Hepatocyte (in vitro differentiated cells): ENCODE results near the gene DKK3. TPM values are rescaled to one million over a fixed set of nuclear protein-coding genes. Genes with fewer than 3 reads are reported as not detected.

Experiments
- DNase-seq: peaks from one replicate; pipeline ENCODE4 v3.0.0-alpha.2; 2016; ENCODE audit warnings: low spot score
- H2AFZ ChIP-seq: fragments of 200-600 bp; sonication (generic); 2 replicates; pipeline ENCODE4 v1.6.0; 2016; ENCODE audit warnings: antibody characterized with exemption, mild to moderate bottlenecking
- H3K27ac ChIP-seq: fragments of 200-600 bp; sonication (generic); 2 replicates; pipeline ENCODE4 v1.5.1; 2016; ENCODE audit warnings: mild to moderate bottlenecking
- H3K27me3 ChIP-seq: fragments of 200-600 bp; sonication (generic); 2 replicates; pipeline ENCODE4 v1.6.1; 2016
- H3K36me3 ChIP-seq: fragments of 200-600 bp; sonication (generic); replicated peaks from 2 replicates; pipeline ENCODE4 v1.5.1; 2016; ENCODE audit warnings: low read depth; ENCODE audit not compliant: insufficient read depth
- H3K4me1 ChIP-seq: fragments of 200-600 bp; sonication (generic); 2 replicates; pipeline ENCODE4 v1.5.1; 2016; ENCODE audit warnings: mild to moderate bottlenecking, moderate library complexity; ENCODE audit not compliant: insufficient read depth
- H3K4me2 ChIP-seq: fragments of 200-600 bp; sonication (generic); 2 replicates; pipeline ENCODE4 v1.6.0; 2016
- H3K4me3 ChIP-seq: fragments of 200-600 bp; sonication (generic); 2 replicates; pipeline ENCODE4 v1.5.1; 2016; ENCODE audit warnings: mild to moderate bottlenecking
- H3K79me2 ChIP-seq: fragments of 200-600 bp; sonication (generic); 2 replicates; pipeline ENCODE4 v1.6.0; 2017; ENCODE audit warnings: mild to moderate bottlenecking
- H3K9me2 ChIP-seq: fragments of 200-600 bp; sonication (generic); replicated peaks from 2 replicates; pipeline ENCODE4 v1.6.0; 2017; ENCODE audit warnings: mild to moderate bottlenecking; ENCODE audit not compliant: insufficient read depth
- H3K9me3 ChIP-seq: fragments of 200-600 bp; sonication (generic); 2 replicates; pipeline ENCODE4 v1.5.1; 2016; ENCODE audit warnings: low read depth, mild to moderate bottlenecking
- H4K20me1 ChIP-seq: fragments of 200-600 bp; sonication (generic); 2 replicates; pipeline ENCODE4 v1.6.0; 2016; ENCODE audit warnings: mild to moderate bottlenecking; ENCODE audit not compliant: insufficient read depth, poor library complexity, severe bottlenecking
- EZH2 ChIP-seq: fragments of 200-600 bp; sonication (generic); IDR thresholded peaks from 2 replicates; pipeline ENCODE4 v1.6.1; 2016; ENCODE audit warnings: antibody characterized with exemption, mild to moderate bottlenecking, borderline replicate concordance
- EZH2phosphoT487 ChIP-seq: fragments of 200-600 bp; sonication (generic); IDR thresholded peaks from one replicate; pipeline ENCODE4 v1.6.1; 2018; ENCODE audit warnings: antibody characterized with exemption, mild to moderate bottlenecking, low read depth, moderate library complexity; ENCODE audit not compliant: unreplicated experiment, severe bottlenecking
- WGBS: methylation state at CpG from one replicate; pipeline ENCODE4 v1.1.6; 2016; ENCODE audit warnings: low lambda C conversion rate; ENCODE audit errors: missing lambda C conversion rate; 5-methylcytosine and 5-hydroxymethylcytosine counted together
- polyA plus RNA-seq: library from polyadenylated mRNA; unstranded; fragments of >200 nt; fragmentation: Nextera tagmentation; extraction: Ambion mirVana; gene quantifications from 2 replicates; pipeline ENCODE4 v1.2.1, GENCODE V29; 2016
- total RNA-seq: library from RNA; depleted of rRNA; stranded (reverse); fragments of >200 nt; gene quantifications from 2 replicates; pipeline ENCODE4 v1.2.3, GENCODE V29; 2014
- TF ChIP-seq, protein P1 (sequence below): fragments of 200-600 bp; sonication (generic); IDR thresholded peaks from 2 replicates; pipeline ENCODE4 v1.5.1; 2016; ENCODE audit warnings: antibody characterized with exemption, mild to moderate bottlenecking; ENCODE audit not compliant: poor library complexity

Gene DKK3
- total and polyA plus RNA-seq, 2 experiments from 2014 or later = 64.3 to 71.3 TPM

DNA sequence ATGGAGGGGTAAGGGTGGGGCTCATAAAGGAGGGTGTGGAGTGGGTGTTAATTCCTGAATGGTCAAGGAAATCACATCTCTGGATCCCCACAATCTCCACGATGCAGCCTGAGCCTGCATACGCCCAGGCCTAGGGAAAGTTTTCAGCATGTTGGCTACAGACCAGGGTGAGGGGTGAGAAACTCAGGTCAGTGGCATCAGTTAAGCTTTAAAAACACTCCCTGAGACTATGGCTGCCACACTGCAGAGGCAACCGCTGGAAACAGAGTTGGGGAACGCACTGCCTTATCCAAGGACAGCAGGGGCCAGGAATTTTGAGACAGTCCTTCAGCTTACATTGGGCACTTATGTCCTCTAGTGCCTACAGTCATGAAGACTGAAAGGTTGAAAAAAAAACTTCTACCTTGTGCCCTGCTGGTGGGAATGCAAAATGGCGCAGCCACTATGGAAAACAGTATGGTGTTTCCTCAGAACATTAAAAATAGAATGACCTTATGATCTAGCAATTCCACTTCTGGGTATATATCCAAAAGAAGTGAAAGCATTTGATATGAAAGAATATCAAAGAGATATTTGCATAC lies 19.7 kb downstream of the DKK3 start:
- Histone ChIP-seq H4K20me1 (no peaks in the 10 kb centered on the region), H3K79me2 (no peaks in the 10 kb centered on the region), H3K36me3 (no peaks in the 10 kb centered on the region), H3K27me3 (no peaks in the 10 kb centered on the region), H3K4me1 (peaks cover 36% of the 10 kb centered on the region), H3K9me3 (no peaks in the 10 kb centered on the region), H3K9me2 (no peaks in the 10 kb centered on the region), H3K4me2 (no peak overlapping the region), H3K27ac (peak overlapping the region; percentile 35), H3K4me3 (no peak overlapping the region), H2AFZ (no peak overlapping the region)
- WGBS = 78% methylated on average over 5 of the region's 5 CpGs
- TF ChIP-seq EZH2phosphoT487 = no peak
- TF ChIP-seq, protein P1, sequence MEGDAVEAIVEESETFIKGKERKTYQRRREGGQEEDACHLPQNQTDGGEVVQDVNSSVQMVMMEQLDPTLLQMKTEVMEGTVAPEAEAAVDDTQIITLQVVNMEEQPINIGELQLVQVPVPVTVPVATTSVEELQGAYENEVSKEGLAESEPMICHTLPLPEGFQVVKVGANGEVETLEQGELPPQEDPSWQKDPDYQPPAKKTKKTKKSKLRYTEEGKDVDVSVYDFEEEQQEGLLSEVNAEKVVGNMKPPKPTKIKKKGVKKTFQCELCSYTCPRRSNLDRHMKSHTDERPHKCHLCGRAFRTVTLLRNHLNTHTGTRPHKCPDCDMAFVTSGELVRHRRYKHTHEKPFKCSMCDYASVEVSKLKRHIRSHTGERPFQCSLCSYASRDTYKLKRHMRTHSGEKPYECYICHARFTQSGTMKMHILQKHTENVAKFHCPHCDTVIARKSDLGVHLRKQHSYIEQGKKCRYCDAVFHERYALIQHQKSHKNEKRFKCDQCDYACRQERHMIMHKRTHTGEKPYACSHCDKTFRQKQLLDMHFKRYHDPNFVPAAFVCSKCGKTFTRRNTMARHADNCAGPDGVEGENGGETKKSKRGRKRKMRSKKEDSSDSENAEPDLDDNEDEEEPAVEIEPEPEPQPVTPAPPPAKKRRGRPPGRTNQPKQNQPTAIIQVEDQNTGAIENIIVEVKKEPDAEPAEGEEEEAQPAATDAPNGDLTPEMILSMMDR = peak; percentile 11
- no peak for DNase-seq

DNA sequence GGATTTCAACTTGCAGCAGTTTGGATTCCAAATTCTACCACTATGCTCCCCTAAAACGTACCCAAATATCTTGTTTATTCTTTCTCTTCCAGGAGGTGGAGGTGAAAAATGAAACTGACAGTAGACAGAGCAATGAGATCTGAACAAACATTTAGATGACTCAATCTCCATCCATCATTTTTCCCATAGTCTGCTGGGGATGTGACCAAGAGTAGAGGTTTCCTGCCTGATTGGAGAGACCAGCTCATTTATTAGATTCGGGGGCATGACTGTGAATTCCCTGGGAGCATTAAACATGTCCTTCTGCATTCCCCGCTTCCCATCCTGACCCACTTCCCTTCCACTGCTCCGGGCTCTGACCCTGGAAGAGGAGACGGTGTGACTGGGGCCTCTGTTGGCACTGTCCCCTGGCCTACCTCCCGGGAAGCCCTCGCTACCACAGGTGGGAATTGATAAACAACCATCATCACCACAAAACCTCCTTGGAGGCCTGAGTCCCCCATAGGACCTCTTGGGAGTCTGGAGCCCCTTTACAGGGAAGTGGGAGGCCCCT lies 20.3 kb downstream of the DKK3 start:
- H3K27ac ChIP-seq = peak overlapping the region; percentile 35
- no peak overlapping the region for H2AFZ ChIP-seq
- 77% methylated on average over 7 of the region's 7 CpGs for WGBS
- H3K9me3 ChIP-seq = no peaks in the 10 kb centered on the region
- H3K79me2 ChIP-seq = no peaks in the 10 kb centered on the region
- H4K20me1 ChIP-seq = no peaks in the 10 kb centered on the region
- no peak for DNase-seq
- no peak overlapping the region for H3K4me2 ChIP-seq
- TF ChIP-seq EZH2 (no peak), EZH2phosphoT487 (no peak)
- TF ChIP-seq, protein P1 = no peak
- peaks cover 31% of the 10 kb centered on the region for H3K4me1 ChIP-seq
- H3K4me3 ChIP-seq = no peak overlapping the region
- H3K36me3 ChIP-seq = no peaks in the 10 kb centered on the region
- no peaks in the 10 kb centered on the region for H3K27me3 ChIP-seq
- no peaks in the 10 kb centered on the region for H3K9me2 ChIP-seq

DNA sequence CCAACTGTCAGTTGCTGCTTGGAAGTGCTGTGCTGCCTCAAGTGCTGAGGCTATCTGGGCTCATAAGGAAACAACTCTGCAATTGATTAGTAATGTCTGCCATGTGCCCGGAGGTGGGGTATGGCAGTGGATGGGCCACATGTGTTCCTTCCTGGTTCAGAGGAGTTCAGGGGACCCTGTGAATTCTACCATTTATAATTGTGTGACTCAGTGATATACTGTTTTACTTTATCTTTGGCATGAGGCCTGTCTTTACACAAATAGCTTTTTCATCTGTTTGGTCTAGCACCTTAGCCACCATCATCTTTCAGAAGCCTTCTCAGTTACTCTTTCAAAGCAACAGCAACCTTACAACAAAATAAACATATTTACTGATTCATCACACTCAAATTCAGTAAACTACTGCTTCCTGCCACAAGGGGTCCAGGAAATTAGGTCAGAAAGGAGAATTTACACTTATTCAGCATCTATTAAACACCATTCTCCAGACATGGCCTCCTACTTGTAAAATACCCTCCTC lies 20.9 kb downstream of the DKK3 start:
- no peak for DNase-seq
- no peak overlapping the region for H2AFZ ChIP-seq

More for the DNA sequence above, 20.9 kb downstream of the DKK3 start:
- H3K9me2 ChIP-seq = no peaks in the 10 kb centered on the region
- peak overlapping the region; percentile 35 for H3K27ac ChIP-seq
- no peak overlapping the region for H3K4me2 ChIP-seq
- no peaks in the 10 kb centered on the region for H3K27me3 ChIP-seq
- H4K20me1 ChIP-seq = no peaks in the 10 kb centered on the region
- WGBS = 93% methylated on average over 1 of the region's 1 CpG
- no peaks in the 10 kb centered on the region for H3K9me3 ChIP-seq
- peaks cover 24% of the 10 kb centered on the region for H3K4me1 ChIP-seq
- H3K4me3 ChIP-seq = no peak overlapping the region
- TF ChIP-seq EZH2 = no peak
- TF ChIP-seq, protein P1 = peak; percentile 34
- no peaks in the 10 kb centered on the region for H3K36me3 ChIP-seq
- no peaks in the 10 kb centered on the region for H3K79me2 ChIP-seq
